ENCODE results near the gene TMLHE.
"Not testable (repeated sequence)": the region's sequence is repeated elsewhere in the genome, so short reads cannot be mapped to it uniquely, and the experiment has no call there.

The TMLHE gene

DNA sequence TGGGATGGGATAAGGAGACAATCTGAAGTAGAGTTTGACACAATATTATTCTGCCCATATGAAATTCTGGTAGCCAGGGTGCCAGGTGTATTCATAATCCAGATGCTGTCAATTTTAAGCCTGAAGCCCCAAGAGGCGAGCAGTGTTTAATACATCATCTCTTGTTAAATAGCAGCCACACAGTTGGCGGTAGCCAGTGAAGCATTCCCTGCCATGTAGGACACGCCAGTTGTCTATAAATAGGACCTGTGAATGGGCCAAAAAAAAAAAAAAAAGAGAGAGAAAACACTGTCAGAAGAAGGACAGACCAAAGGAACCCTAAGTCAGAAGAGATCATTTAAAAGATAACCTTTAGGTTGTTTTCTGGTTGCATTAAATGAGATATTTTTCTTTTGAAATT lies 121.3 kb downstream of the TMLHE start:
- DNase-seq, result not testable (repeated sequence)

DNA sequence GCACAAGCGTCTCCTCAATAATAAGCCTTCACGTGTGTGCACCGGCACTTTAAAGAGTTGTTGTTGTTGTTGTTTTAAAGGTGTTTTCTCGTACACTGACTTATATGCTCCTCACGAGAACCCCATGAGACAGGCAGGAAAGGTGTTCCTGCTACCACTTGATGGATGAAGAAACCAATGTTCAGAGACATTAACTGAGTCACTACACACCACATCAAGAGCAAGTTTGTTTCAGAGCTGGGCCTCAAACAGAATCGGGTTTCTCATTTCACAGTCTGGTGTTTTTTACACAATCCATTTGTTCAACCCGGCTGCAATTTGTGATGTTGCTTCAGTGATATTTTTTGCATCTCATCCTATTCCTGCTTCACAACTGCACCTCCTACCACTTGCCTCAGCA lies 135.6 kb downstream of the TMLHE start:
- DNase-seq, result not testable (repeated sequence)

DNA sequence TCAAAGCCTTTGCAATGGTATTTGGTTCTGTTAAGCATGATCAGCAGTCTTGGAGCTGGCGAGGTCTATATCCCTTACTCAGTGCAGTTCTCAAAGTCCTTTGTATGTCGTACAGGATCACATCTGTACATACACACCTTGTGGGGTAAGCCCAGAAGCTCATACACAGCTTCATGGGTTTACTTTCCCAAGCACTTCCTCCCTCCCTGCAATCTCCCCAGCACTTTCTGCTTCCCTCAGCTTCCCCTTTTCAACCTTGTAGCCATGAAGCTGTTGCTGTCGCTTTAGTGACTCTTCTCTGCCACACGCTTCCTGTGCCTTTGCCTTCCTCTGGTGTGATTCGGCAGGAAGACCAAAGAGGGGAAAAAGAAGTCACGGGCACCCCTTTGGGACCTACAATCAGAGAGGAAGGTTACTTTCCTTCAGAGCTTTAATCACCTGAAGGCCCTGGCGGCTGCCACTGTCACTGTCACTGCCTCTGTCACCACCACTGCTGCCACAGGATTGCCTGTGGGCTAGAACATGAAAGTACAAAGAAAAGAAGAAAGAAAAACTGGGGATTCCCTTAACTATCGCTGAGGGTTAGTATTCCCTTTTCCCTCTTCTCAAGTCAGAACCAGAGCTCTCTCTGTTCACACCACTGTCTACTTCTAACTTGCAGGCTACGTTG lies 146.3 kb downstream of the TMLHE start:
- not testable (repeated sequence) for DNase-seq

DNA sequence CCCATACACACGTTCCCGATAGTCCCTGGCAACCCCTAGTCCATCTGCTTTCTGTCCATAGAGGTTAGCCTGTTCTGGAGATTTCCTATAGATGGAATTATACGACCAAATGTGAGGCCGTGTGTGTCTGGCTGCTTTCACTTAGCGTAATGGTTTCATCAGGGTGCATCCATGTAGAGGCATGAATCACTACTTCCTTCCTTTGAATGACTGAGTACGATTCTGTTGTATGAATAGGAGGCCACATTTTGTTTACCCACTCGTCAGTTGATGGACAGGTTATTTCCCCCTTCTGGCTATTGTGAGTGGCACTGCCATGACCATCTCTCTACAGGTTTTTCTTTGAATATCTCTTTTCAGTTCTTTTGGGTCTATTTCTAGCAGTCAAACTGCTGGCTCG lies 152.3 kb downstream of the TMLHE start:
- DNase-seq, result not testable (repeated sequence)

DNA sequence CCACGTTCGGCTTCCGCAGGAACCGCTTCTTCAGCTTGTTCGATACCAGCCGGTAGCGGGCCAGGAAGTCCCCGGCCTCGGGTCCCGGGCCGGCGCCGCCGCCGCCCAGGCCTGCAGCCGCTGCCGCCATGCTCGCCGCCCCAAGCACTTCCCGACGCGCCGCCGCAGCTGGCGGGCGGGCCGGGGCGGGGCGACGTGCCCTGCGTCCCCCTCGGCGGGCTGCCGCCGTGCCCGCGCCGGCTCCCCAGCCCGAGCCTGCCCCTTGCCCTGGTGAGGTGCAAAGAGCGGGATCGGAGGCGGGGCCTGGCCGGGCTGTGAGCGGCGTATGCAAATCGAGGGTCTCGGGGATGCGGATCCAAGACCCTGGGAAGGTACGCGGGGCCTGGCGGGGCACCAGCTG lies 154.3 kb downstream of the TMLHE start, which contains the start of gene F8A3:
Gene F8A3 (minus strand): TSS at position 150 of the 400 bp plus-strand sequence. CDS start 20 bp downstream, at position 130.
- not testable (repeated sequence) for DNase-seq

DNA sequence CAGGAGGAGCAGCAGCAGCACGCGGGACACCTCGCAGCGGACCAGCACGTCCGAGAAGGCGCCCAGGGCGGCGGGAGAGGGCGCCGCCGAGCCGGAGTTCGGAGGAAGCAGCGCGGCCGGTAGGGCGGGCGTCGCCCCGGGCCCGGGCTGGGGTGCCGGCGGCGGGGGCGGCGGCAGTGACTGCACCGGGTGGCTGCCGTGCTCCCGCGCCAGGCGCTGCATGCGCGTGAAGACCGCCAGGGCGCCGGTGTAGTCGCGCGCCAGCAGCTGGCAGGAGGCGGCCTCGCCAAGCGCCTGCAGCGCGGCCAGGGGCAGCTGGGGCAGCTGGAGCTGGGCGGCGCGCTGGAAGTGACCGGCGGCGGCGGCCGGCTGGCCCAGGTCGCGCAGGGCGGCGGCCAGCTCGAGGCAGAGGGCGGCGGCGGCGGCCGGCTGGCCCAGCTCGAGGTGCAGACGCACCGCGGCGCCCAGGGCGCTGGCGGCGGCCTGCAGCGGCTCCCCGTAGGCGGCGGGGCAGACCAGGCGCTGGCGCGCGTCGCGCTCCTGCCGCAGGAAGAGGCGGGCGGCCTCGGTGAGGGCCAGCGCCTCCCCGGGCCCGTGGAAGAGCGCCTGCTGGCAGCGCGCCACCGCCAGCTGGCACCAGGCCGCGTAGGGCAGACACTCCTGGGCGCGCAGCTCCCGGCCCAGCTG lies 154.8 kb downstream of the TMLHE start:
- not testable (repeated sequence) for DNase-seq

DNA sequence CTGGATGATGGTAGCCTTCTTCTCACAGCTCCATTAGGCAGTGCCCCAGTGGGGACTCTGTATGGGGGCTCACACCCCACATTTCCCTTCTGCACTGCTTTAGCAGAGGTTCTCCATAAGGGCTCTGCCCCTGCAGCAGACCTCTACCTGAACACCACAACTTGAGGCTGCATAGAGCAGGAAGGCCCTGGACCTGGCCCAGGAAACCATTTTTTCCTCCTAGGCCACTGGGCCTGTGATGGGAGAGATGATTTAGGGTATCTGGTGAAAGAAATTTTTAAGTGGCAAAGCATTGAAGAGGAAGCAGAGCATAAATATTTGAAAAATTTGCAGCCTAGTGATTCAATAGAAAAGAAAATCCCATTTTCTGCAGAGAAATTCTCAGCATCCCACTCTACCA lies 171.7 kb downstream of the TMLHE start:
- DNase-seq, result no peak
